Measurements from ENCODE around the gene NIPSNAP3A. TPM values are rescaled to one million over a fixed set of nuclear protein-coding genes. Genes with fewer than 3 reads are reported as not detected.
A peak's percentile ranks its signal among the peaks of the same experiment; 100 is the strongest.

NIPSNAP3A gene
- total RNA-seq, 1 experiment from 2014 or later: 27.0 TPM

DNA sequence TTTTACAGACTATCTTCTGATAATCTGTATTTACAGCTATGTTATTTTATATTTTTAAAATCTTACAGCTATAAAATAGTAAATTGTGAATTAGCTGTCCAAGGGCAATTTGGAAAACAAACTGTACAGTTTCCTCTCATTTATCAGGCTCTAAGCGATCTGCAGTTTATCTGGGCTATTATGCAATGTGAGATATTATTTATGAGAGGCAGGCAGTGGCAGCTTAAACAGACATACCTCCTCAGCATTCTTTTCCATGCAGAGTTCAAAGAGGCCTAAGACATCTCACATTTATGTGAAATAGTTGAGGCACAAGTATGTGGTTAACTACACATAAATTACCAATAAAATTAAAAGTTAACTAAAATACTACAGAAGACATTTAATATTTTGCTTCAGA lies 26.6 kb downstream of the NIPSNAP3A start:
- no peak for DNase-seq (ENCODE audit: low read depth)

- DNase-seq (ENCODE audit: low read depth): no peak
These were observed 27.5 kb downstream of the NIPSNAP3A start for GRCh38 chr9:104774831-104775573.

DNA sequence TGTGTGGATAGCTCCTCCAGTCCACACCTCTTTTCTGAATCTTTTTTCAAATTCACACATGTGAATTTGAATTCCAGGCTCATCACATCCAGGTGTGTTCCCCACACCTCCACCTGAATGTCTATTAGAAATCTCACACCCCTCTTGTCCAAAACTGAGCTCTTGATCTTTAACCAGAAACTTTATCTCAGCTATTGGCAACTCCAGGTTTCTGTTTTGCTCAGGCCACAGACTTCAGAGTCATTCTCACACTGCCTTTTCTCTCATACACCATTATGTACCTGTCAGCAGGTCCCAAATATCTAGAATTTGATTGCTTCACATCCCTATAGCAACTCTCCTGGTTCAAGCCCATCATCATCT lies 28.1 kb downstream of the NIPSNAP3A start:
- DNase-seq (ENCODE audit: low read depth): no peak

- no peak for DNase-seq (ENCODE audit: low read depth)
These were observed 28.5 kb downstream of the NIPSNAP3A start for GRCh38 chr9:104775976-104776375.

DNA sequence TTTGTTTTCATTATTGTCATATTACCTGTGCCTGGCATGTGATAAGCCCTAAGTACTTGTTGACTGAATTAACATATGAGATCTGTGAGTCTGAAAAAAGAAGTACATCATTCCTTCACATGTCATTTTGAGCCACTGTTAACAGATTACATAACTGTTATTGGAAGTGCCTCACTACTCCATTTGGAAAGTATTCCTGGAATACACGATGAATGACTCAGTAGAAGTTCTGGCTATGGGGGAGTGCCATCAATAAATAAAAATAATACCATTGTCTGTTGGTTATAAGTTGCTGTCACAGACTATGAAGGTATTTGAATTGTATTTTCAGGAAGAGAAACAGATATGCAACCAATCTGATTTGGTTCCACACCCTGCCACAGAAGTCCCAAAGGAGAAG lies 29.3 kb downstream of the NIPSNAP3A start:
- DNase-seq (ENCODE audit: low read depth): no peak

- no peak for DNase-seq (ENCODE audit: low read depth)
These were observed 31.3 kb downstream of the NIPSNAP3A start for GRCh38 chr9:104778802-104779201.

DNA sequence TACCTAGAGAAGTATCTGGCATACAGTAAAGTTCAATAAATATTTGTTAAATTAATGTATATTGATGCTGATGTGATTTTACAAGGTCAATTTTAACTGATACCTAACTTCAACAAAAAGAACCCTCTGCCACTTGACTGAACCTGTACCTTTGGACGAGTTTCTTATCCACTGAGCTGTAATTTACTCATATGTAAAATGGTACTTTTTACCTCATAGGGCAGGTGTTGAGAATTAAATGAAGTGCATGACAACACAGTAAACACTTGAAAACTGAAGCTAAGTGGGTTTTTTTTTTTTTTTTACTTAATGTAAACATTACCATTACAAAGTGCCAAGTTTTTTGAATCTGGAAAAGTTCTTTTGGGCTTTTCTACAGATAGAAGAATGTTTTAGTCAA lies 31.9 kb downstream of the NIPSNAP3A start:
- DNase-seq (ENCODE audit: low read depth): no peak

GRCh38 chr9:104779946-104780535 lies 32.6 kb downstream of the NIPSNAP3A start:
- DNase-seq (ENCODE audit: low read depth): no peak

- DNase-seq (ENCODE audit: low read depth): peak; percentile 61
These were observed 33.4 kb downstream of the NIPSNAP3A start for GRCh38 chr9:104780796-104781395.

GRCh38 chr9:104783588-104783987 lies 36.1 kb downstream of the NIPSNAP3A start:
- DNase-seq (ENCODE audit: low read depth): no peak

DNA sequence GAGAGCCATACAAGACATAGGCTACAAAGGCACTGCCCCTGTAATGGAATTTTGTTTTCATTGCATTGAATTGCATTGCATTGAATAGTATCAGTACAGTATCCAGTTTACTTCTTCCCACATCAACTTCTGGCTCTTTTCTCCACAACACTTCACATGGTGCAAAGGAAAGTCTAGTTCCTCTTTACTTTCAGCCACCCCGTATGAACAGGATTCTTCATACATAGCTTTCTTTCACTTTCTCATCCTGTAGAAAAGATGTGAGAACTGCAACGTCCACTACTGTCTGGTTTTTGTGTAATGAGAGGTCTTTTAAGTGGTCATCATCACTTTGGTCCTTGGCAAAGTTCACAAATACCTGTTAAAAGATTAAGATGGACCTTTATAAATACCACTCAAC lies 36.6 kb downstream of the NIPSNAP3A start:
- no peak for DNase-seq (ENCODE audit: low read depth)

- DNase-seq (ENCODE audit: low read depth): no peak
These were observed 38.8 kb downstream of the NIPSNAP3A start for GRCh38 chr9:104786293-104786692.

DNA sequence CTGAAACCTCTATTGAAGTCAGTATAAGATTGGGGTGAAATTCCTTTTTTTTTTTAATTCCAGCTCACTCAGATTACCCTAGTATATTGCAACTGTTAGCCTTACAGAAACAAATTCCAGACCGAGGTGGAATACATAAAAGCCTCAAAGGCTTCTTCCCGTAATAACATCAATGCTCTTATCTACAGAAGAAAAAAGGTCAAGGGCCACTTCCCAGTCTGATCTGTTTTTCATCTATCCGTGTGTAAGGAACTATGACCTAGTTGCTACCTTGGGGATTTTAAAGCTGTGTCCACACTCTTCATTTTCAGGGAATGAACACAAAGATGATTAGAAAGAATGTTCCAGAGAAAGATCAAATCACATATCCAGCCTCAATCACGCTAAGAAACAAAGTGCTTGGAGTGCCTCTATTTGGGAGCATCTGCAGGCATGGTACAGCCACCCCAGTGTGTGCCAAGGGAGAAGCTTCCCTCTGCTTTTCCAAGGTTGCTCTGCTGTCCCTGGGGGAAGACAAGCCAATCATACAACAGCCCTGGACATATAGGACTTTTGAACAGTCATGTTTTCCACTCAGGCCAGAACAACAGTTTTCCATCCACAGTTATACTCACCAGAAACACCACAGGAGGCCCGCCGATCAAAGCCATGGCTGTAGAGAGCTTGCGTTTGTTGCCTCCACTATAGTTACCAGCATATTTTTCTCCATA lies 40.0 kb downstream of the NIPSNAP3A start:
- DNase-seq (ENCODE audit: low read depth): no peak

- DNase-seq (ENCODE audit: low read depth): no peak
These were observed 40.8 kb downstream of the NIPSNAP3A start for GRCh38 chr9:104788251-104788650.

- peak; percentile 14 for DNase-seq (ENCODE audit: low read depth)
These were observed 46.6 kb downstream of the NIPSNAP3A start for GRCh38 chr9:104794070-104794469.

- no peak for DNase-seq (ENCODE audit: low read depth)
These were observed 47.6 kb downstream of the NIPSNAP3A start for GRCh38 chr9:104795082-104795481.

GRCh38 chr9:104795857-104796256 lies 48.4 kb downstream of the NIPSNAP3A start:
- no peak for DNase-seq (ENCODE audit: low read depth)

DNA sequence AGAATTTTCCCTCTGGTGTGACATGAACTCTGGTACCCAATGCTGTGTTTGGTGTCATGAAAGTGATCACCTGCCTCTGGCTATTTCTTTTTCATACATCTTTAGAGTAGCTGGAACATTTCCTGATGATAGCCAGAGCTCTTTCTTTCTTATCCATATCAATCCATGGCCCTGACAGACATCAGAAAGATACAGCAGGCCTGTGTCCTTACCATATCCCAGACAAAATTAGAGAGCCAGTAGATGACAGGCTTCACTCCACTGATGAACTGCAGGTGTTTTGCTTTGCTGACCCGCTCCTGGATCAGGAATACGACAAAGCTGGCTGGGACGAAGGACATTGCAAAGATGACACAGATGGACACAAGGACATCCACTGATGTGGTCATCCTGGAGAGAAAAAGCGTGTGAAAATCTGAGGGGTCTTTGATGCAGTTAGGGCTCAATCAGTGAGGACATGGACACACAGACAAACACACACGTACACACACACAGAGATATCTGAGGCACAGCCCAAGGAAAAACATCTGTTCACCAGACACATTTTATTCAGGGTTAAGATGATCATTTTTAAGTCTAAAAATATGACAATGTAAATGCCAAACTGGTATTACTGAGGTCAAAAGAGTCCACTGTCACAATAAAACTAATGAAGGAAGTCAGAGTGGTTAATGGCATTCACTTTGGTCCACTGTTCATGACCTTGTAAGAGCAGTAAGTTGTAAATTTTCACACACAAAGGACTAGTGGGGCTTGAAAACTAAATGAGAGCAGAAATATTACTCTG lies 50.9 kb downstream of the NIPSNAP3A start:
- no peak for DNase-seq (ENCODE audit: low read depth)

- DNase-seq (ENCODE audit: low read depth): no peak
These were observed 52.7 kb downstream of the NIPSNAP3A start for GRCh38 chr9:104800068-104800785.

DNA sequence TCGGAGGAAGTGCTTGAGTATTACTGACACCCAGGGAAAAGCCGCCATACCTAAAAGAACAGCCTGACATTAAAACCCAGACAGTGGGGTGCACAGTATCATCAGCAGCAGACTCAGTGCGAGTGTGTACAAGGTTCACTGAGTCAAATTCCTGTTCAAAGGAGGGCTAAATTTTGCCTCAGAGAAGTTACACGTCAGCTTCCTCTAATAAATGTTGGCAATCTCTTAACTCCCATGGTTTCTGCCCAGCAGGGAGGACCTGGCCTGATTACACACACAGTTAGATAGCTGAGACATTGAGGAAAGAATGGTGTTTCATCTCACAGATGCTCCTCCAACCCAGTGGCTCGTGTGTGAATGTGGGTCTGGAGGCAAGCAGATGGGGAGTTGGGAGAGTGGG lies 54.6 kb downstream of the NIPSNAP3A start:
- no peak for DNase-seq (ENCODE audit: low read depth)

- no peak for DNase-seq (ENCODE audit: low read depth)
These were observed 55.4 kb downstream of the NIPSNAP3A start for GRCh38 chr9:104802906-104803305.
